Caco-2 (cell line): Measurements from ENCODE around the gene RARRES2. TPM values are rescaled to one million over a fixed set of nuclear protein-coding genes. Genes with fewer than 3 reads are reported as not detected.

ENCODE experiments used
- BruUV-seq: library from RNA; stranded (reverse); fragments of 400-500 nt; replicated peaks from 2 replicates; lab custom pipeline; 2021; lab: Mats Ljungman, UMichigan
- CTCF ChIA-PET: fragments of 300-600 bp; sonication (Branson Sonifier 250); formaldehyde crosslinking; loops from one replicate; lab custom pipeline; 2022; ENCODE audit warnings: antibody characterized with exemption; lab: Charles Lee
- POLR2A ChIA-PET: fragments of 300-600 bp; sonication (Branson Sonifier 250); formaldehyde crosslinking; loops from one replicate; lab custom pipeline; 2022; ENCODE audit warnings: antibody characterized with exemption; lab: Charles Lee
- DNase-seq, 2 experiments: peaks; one replicate each; pipeline versions ENCODE4 v3.0.0 to v3.0.0-alpha.2; 2020 to 2022
- H3K27me3 ChIP-seq: replicated peaks from 2 replicates; pipeline ENCODE4 v1.6.0; 2011; ENCODE audit warnings: low read length; ENCODE audit not compliant: control insufficient read depth, insufficient read depth
- H3K36me3 ChIP-seq: 2 replicates; pipeline ENCODE4 v1.5.1; 2011; ENCODE audit warnings: low read length; ENCODE audit not compliant: control insufficient read depth, insufficient read depth
- H3K4me1 ChIP-seq: fragments of 250-450 bp; sonication (Bioruptor Pico); 2 replicates; pipeline ENCODE4 v1.5.1; 2020; ENCODE audit warnings: mild to moderate bottlenecking
- H3K4me3 ChIP-seq: 2 replicates; pipeline ENCODE4 v1.5.1; 2011; ENCODE audit warnings: low read depth, mild to moderate bottlenecking, control low read depth, low read length
- H3K9me3 ChIP-seq: fragments of 250-450 bp; sonication (Bioruptor Pico); 2 replicates; pipeline ENCODE4 v1.5.1; 2020; ENCODE audit warnings: mild to moderate bottlenecking, moderate library complexity
- H3K27ac Mint-ChIP-seq: one replicate; pipeline ENCODE4 v1.8.0; 2022; ENCODE audit warnings: mixed read lengths; ENCODE audit not compliant: unreplicated experiment
- H3K27me3 Mint-ChIP-seq: one replicate; pipeline ENCODE4 v1.8.0; 2022; ENCODE audit warnings: mixed read lengths; ENCODE audit not compliant: insufficient read depth, unreplicated experiment
- H3K36me3 Mint-ChIP-seq: one replicate; pipeline ENCODE4 v1.8.0; 2022; ENCODE audit warnings: mild to moderate bottlenecking, mixed read lengths; ENCODE audit not compliant: insufficient read depth, unreplicated experiment
- H3K4me1 Mint-ChIP-seq: one replicate; pipeline ENCODE4 v1.8.0; 2022; ENCODE audit warnings: low read depth, mixed read lengths; ENCODE audit not compliant: unreplicated experiment
- H3K4me3 Mint-ChIP-seq: one replicate; pipeline ENCODE4 v1.8.0; 2022; ENCODE audit warnings: mild to moderate bottlenecking, moderate library complexity, mixed read lengths; ENCODE audit not compliant: unreplicated experiment
- H3K9me3 Mint-ChIP-seq: one replicate; pipeline ENCODE4 v1.8.0; 2022; ENCODE audit warnings: mixed read lengths; ENCODE audit not compliant: unreplicated experiment
- intact Hi-C: fragments of 100-400 bp; cut with micrococcal nuclease; formaldehyde crosslinking; loops from one replicate; pipeline ENCODE4 v1.10.0; 2022; ENCODE audit not compliant: unreplicated experiment
- total RNA-seq: library from RNA; stranded (reverse); gene quantifications from 2 replicates; pipeline ENCODE4 v1.2.3, GENCODE V29; 2022
- TF ChIP-seq, protein P1 (sequence below), 2 experiments: fragments of 200-600 bp in 1 of 2; IDR thresholded peaks; 1 replicate in 1 of 2; 2 replicates in 1 of 2; pipeline versions ENCODE4 v1.5.1 to v1.8.0; 2011 to 2022; ENCODE audit warnings: antibody characterized with exemption in 1 of 2, control low read depth in 1 of 2, inconsistent platforms in 1 of 2, low read depth in 1 of 2, low read length in 1 of 2, mild to moderate bottlenecking in 1 of 2, moderate library complexity in 1 of 2; ENCODE audit not compliant: insufficient read depth in 1 of 2, severe bottlenecking in 1 of 2, unreplicated experiment in 1 of 2

Gene RARRES2
- total RNA-seq, 1 experiment from 2014 or later = not detected

DNA sequence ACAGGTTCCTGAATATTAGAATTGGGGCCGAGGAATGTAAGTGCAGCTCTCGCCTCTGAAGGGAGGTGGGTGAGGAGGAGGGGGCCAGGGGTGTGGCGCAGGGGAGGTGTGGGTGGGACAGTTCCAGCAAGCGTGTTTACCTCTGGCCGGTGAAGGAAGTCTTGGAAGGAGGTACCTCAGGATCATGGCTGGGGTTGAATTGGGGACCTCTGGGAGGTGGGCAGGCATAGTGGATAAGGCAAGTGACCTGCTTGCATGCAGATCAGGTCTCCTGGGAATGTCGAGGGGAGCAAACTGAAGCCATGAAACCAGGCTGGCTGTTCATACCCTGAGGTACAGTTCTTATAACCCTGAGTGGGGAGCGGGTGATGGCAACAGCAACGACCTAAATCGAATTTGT lies 39.7 kb upstream of the RARRES2 start:
- H3K4me1 ChIP-seq = peaks cover 61% of the 10 kb centered on the region
- no TSS peak for BruUV-seq
- ChIA-PET CTCF (interaction anchor here (0.7 kb wide), 1 partner anchor 493 kb away, joined by 3 read pairs; no protein-coding TSS in a partner anchor), POLR2A (no interaction called here)
- Mint-ChIP-seq H3K27me3 (no peaks in the 10 kb centered on the region), H3K36me3 (peaks cover 22% of the 10 kb centered on the region), H3K27ac (no peak overlapping the region), H3K9me3 (no peaks in the 10 kb centered on the region), H3K4me1 (peaks cover 45% of the 10 kb centered on the region), H3K4me3 (no peak overlapping the region)
- TF ChIP-seq, protein P1, sequence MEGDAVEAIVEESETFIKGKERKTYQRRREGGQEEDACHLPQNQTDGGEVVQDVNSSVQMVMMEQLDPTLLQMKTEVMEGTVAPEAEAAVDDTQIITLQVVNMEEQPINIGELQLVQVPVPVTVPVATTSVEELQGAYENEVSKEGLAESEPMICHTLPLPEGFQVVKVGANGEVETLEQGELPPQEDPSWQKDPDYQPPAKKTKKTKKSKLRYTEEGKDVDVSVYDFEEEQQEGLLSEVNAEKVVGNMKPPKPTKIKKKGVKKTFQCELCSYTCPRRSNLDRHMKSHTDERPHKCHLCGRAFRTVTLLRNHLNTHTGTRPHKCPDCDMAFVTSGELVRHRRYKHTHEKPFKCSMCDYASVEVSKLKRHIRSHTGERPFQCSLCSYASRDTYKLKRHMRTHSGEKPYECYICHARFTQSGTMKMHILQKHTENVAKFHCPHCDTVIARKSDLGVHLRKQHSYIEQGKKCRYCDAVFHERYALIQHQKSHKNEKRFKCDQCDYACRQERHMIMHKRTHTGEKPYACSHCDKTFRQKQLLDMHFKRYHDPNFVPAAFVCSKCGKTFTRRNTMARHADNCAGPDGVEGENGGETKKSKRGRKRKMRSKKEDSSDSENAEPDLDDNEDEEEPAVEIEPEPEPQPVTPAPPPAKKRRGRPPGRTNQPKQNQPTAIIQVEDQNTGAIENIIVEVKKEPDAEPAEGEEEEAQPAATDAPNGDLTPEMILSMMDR (IDR thresholded peaks at IDR 0.05; ENCODE audit: insufficient read depth in 1 of 2, low read depth in 1 of 2, low read length in 1 of 2, severe bottlenecking in 1 of 2, unreplicated experiment in 1 of 2) = no peak
- H3K4me3 ChIP-seq = no peak overlapping the region
- intact Hi-C loops = no loop called here
- H3K36me3 ChIP-seq = no peaks in the 10 kb centered on the region
- H3K9me3 ChIP-seq = no peaks in the 10 kb centered on the region
- H3K27me3 ChIP-seq = no peaks in the 10 kb centered on the region
- DNase-seq = peak in 1 of 2 experiments; percentile 31

DNA sequence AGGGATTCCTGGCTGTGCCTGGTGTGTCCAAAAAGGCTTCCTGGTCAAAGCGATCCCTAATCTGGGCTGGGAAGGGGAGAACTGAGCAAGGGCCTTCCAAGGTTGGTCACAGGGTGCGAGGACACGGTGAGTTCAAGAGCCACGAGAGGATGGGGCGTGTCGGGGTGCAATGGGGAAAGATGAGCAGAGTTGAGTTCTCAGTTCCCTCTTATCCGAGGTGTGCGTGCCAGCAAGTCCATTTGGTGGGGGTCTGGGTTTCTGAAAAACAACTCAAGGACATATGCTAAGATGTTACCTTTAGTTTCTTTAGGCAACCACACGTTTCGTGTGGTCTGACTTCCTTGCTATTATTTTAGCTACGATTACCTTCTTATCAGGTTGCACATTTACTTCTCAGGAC lies 39.0 kb upstream of the RARRES2 start:
- intact Hi-C loops = no loop called here
- H3K9me3 Mint-ChIP-seq = no peaks in the 10 kb centered on the region
- H3K27me3 ChIP-seq = no peaks in the 10 kb centered on the region
- peak overlapping the region; percentile 48 for H3K27ac Mint-ChIP-seq
- POLR2A ChIA-PET = no interaction called here
- H3K4me3 ChIP-seq = no peak overlapping the region; the same call in 1 of the 2 replicates
- H3K9me3 ChIP-seq = no peaks in the 10 kb centered on the region
- H3K4me3 Mint-ChIP-seq = peak overlapping the region; percentile 87
- DNase-seq = peak in 1 of 2 experiments; percentile 9
- H3K36me3 ChIP-seq = no peaks in the 10 kb centered on the region
- peaks cover 65% of the 10 kb centered on the region for H3K4me1 ChIP-seq
- CTCF ChIA-PET = interaction anchor here (0.7 kb wide), 1 partner anchor 493 kb away, joined by 3 read pairs; no protein-coding TSS in a partner anchor
- H3K4me1 Mint-ChIP-seq = peaks cover 48% of the 10 kb centered on the region
- H3K36me3 Mint-ChIP-seq = peaks cover 25% of the 10 kb centered on the region
- TF ChIP-seq, protein P1 (IDR thresholded peaks at IDR 0.05; ENCODE audit: insufficient read depth in 1 of 2, low read depth in 1 of 2, low read length in 1 of 2, severe bottlenecking in 1 of 2, unreplicated experiment in 1 of 2) = no peak
- no peaks in the 10 kb centered on the region for H3K27me3 Mint-ChIP-seq
- BruUV-seq = no TSS peak

DNA sequence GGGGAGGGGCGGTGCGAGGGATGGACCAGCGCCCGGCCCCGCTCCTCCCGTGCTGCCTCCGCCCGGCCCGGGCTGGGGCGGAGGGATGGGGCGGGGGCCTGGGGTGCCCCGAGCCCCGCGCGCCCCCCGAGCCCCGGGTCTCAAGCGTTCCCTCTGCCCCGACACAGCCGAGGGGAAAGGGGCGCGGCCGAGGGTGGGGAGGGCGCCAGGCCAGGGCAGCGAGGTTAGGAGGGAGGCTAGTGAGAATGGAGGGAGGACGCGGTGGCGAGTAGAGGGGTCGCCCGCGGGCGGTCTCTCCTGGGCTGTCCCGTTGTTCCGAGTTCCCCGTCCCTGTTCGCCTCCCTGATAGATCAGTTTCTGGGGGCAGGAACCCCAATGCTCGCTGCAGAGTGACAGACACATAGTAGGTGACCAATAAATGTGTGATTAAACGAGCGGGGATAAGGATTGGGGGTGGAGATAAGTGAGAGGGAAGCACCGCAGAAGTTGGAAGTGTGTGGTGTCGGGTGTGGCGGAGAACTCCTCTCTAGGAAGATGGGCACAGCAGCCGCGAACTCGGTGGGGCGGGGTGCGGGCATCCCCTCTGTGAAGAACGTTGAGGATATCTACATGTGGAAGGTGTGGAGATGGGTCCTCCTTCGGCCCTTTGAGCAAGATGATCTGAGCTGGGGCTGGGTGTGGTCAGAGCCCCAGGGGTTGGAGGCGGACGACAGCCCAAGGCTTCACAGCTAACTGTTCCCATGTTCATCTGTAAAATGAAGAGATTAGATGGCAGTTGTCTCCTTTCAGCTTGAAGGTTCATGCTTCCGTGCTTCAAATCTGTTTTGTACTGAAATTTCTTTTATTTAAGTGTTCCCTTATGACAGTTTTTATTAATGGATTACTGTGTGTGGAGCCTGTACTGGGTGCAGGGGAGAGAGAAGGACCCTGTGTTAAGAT lies 38.3 kb upstream of the RARRES2 start:
- H3K9me3 Mint-ChIP-seq = no peaks in the 10 kb centered on the region
- Histone ChIP-seq H3K4me3 (peak overlapping the region; percentile 87), H3K27me3 (no peaks in the 10 kb centered on the region), H3K36me3 (no peaks in the 10 kb centered on the region), H3K4me1 (peaks cover 65% of the 10 kb centered on the region), H3K9me3 (no peaks in the 10 kb centered on the region)
- DNase-seq = peak; percentile 27 to 38
- H3K27me3 Mint-ChIP-seq = no peaks in the 10 kb centered on the region
- POLR2A ChIA-PET = no interaction called here
- TF ChIP-seq, protein P1 (IDR thresholded peaks at IDR 0.05; ENCODE audit: insufficient read depth in 1 of 2, low read depth in 1 of 2, low read length in 1 of 2, severe bottlenecking in 1 of 2, unreplicated experiment in 1 of 2) = no peak
- peak overlapping the region; percentile 48 for H3K27ac Mint-ChIP-seq
- H3K36me3 Mint-ChIP-seq = peaks cover 28% of the 10 kb centered on the region
- H3K4me1 Mint-ChIP-seq = peaks cover 48% of the 10 kb centered on the region
- intact Hi-C loops = loop anchor here (1.0 to 2.0 kb wide), 2 partner anchors 26 to 57 kb away; partner anchors contain the start of genes ACTR3C and LRRC61
- no TSS peak for BruUV-seq
- CTCF ChIA-PET = no interaction called here
- peak overlapping the region; percentile 87 for H3K4me3 Mint-ChIP-seq
